ACC112 (cell line): ENCODE results near the gene ULBP1.
"Not testable (repeated sequence)": the region's sequence is repeated elsewhere in the genome, so short reads cannot be mapped to it uniquely, and the experiment has no call there.

Experiments
- H2AFZ ChIP-seq: fragments of 200-600 bp; sonication (generic); one replicate; pipeline ENCODE4 v1.6.0; 2017; ENCODE audit warnings: antibody characterized with exemption, low read length; ENCODE audit not compliant: unreplicated experiment
- H3K27ac ChIP-seq: fragments of 200-600 bp; sonication (generic); 2 replicates; pipeline ENCODE4 v1.5.1; 2014; ENCODE audit warnings: low read depth, mild to moderate bottlenecking, antibody characterized with exemption, low read length, moderate library complexity
- H3K27me3 ChIP-seq: fragments of 200-600 bp; sonication (generic); 2 replicates; pipeline ENCODE4 v1.6.1; 2014; ENCODE audit warnings: mild to moderate bottlenecking, antibody characterized with exemption, low read length, moderate library complexity, mixed read lengths; ENCODE audit not compliant: insufficient read depth
- H3K36me3 ChIP-seq: fragments of 200-600 bp; sonication (generic); 2 replicates; pipeline ENCODE4 v1.6.1; 2016; ENCODE audit warnings: mild to moderate bottlenecking, antibody characterized with exemption, low read length, moderate library complexity, mixed read lengths; ENCODE audit not compliant: insufficient read depth
- H3K4me1 ChIP-seq: fragments of 200-600 bp; sonication (generic); one replicate; pipeline ENCODE4 v1.6.1; 2016; ENCODE audit warnings: low read length, mixed read lengths; ENCODE audit not compliant: insufficient read depth, unreplicated experiment, control insufficient read depth
- H3K4me3 ChIP-seq: fragments of 200-600 bp; sonication (generic); 2 replicates; pipeline ENCODE4 v1.5.1; 2014; ENCODE audit warnings: mild to moderate bottlenecking, low read depth, low read length
- H3K79me2 ChIP-seq: fragments of 200-600 bp; sonication (generic); one replicate; pipeline ENCODE4 v1.6.0; 2016; ENCODE audit warnings: low read length; ENCODE audit not compliant: control insufficient read depth, unreplicated experiment, insufficient read depth

Gene ULBP1

DNA sequence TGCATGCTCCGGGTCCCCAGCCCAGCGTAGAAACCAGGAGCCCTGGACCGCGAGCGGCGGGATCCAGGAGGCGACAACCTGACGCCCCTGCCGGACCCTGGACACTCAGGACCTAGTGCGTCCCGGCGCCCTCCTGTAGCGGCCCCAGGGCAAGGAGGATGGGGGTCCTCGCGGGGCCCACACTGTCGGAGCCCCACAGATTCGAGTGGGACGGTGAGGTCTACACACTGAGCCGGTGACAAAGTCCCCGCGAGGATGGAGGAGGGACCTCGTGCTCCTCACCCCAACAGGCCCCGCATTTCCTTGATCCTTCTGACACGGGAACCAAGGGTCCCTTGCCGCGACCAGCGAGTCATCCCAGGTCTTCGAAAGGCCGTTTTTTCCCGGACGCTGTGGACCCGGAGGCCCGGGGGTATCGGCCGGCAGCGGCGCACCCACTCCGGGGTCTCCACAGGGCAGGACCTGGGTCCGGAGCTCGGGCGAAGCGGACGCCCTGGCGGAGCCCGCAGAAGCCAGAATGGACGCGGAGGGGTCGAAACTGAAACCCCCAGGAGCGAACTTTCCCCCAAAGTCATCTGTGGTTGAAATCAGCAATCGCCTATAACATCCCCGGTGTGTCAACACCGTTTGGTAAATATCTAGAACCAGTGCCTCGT lies 9.3 kb upstream of the ULBP1 start:
- H3K4me3 ChIP-seq = peak overlapping the region; percentile 54
- H3K4me1 ChIP-seq, H2AFZ ChIP-seq, H3K79me2 ChIP-seq, H3K36me3 ChIP-seq, H3K27ac ChIP-seq: not testable (repeated sequence)
- peaks cover 60% of the 10 kb centered on the region for H3K27me3 ChIP-seq

GRCh38 chr6:149954984-149955653 lies 8.6 kb upstream of the ULBP1 start:
- H2AFZ ChIP-seq, H3K79me2 ChIP-seq, H3K27ac ChIP-seq, H3K4me1 ChIP-seq, H3K36me3 ChIP-seq: not testable (repeated sequence)
- peaks cover 60% of the 10 kb centered on the region for H3K27me3 ChIP-seq
- H3K4me3 ChIP-seq = 0 out of 2 replicates have a peak overlapping the region, but pooled peaks have one; percentile 12

DNA sequence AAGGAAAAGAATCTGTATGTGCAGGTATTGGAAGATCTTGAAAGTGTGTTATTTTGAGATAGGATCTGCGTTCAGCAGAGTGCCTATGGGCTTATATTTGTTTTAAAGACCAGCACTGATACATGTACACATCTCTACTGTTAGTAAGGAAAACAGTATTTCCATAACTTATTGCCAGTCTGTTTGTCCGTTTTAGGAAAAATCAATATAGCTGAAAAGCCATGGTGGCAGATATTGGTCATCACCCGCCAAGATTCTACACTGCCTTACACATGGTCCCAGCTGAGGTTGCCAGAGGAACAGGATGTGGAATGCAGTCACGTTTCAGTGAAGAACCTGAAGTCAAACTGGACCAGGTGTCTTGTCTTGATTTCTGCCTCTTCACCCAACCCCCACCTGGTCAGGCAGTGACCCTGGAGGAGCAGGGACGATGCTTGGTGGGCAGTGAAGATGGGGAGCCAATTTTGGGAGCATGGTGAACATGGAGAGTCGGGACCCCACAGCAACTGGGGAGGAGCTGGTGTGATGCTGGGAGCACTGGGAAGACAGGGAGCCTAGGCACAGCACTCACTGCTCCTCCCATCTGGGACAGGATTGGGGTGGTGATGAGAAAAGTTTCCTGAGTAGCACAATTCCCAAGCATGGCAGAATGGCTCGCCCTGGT lies 8.0 kb upstream of the ULBP1 start:
- not testable (repeated sequence) for H3K4me1 ChIP-seq, H3K27ac ChIP-seq, H3K79me2 ChIP-seq, H3K36me3 ChIP-seq, H3K4me3 ChIP-seq, H2AFZ ChIP-seq
- peaks cover 56% of the 10 kb centered on the region for H3K27me3 ChIP-seq

DNA sequence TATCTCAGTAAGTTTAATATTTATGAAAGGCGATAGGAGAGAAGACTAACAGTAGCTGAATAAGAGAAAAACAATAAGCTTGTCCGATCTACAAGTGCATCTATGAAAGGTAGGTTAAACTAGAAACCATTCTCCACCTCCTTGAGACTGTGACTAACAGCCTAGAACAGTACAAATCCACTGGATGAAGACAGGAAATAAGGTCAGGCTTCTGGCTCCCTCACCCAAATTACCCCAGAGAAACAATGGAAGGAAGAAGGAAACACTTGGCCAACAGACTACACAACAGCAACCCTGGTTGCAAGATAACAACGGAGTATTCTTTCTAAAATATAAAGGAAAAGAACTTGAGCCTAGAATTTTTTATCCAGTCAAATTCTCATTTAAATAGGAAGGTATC lies 5.6 kb upstream of the ULBP1 start:
- not testable (repeated sequence) for H3K36me3 ChIP-seq, H2AFZ ChIP-seq, H3K4me1 ChIP-seq, H3K27ac ChIP-seq, H3K79me2 ChIP-seq, H3K4me3 ChIP-seq
- H3K27me3 ChIP-seq = peaks cover 33% of the 10 kb centered on the region

DNA sequence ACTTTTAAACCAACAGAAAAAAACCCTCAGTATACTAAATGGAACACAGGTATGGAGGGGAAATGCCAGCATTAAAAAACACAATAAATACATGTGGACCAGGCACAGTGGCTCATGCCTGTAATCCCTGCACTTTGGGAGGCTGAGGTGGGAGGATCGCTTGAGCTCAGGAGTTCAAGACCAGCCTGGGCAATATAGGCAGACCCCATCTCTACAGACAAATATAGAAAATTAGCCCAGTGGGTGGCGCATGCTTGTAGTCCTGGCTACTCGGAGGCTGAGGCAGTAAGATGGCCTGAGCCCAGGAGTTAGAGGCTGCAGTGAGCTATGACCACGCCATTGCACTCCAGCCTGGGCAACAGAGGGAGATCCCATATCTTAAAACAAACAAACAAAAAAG lies 3.9 kb upstream of the ULBP1 start:
- H2AFZ ChIP-seq = not testable (repeated sequence)

GRCh38 chr6:149960488-149960887 lies 3.3 kb upstream of the ULBP1 start:
- Histone ChIP-seq H3K36me3 (no peaks in the 10 kb centered on the region), H3K79me2 (no peaks in the 10 kb centered on the region), H3K4me1 (peaks cover 8% of the 10 kb centered on the region), H3K4me3 (no peak overlapping the region), H2AFZ (no peak overlapping the region), H3K27ac (no peak overlapping the region), H3K27me3 (peaks cover 38% of the 10 kb centered on the region)

More for the DNA sequence above, 3.9 kb upstream of the ULBP1 start:
- H3K4me3 ChIP-seq, H3K79me2 ChIP-seq, H3K36me3 ChIP-seq, H3K4me1 ChIP-seq, H3K27ac ChIP-seq: not testable (repeated sequence)
- peaks cover 37% of the 10 kb centered on the region for H3K27me3 ChIP-seq

DNA sequence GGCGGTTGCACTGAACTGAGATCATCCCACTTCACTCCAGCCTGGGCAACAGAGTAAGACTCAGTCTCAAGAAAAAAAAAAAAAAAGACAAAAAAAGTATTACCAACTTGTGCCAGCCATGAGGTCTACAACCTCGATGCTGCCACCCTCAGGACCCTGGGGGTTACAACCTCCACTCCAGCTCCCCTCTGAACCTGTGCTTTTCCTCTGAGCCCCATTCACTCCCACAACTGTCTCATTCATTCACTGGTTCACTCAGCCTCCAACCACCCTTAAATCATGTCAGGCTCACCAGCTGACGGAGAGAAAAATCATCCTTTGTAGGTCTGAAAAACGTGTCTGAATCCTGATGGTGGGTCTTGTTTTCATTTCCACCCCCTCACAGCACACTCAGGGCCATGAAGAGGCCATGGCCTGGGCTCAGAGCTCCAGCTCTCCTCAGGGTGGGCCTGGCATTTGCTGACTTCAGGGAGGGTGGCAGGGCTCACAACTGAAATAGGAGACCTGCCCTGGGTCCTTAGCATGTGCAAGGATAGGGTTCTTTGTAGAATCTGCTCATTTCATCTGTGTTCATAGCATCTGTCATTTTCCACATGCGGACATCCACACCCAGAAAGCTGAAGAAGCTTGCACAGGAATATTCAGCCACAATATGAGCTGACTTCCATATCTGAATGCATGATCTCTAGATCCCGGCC lies 1.9 kb upstream of the ULBP1 start:
- Histone ChIP-seq H3K79me2 (no peaks in the 10 kb centered on the region), H3K27me3 (peaks cover 39% of the 10 kb centered on the region), H3K4me3 (no peak overlapping the region), H2AFZ (no peak overlapping the region), H3K36me3 (no peaks in the 10 kb centered on the region), H3K27ac (no peak overlapping the region), H3K4me1 (peaks cover 8% of the 10 kb centered on the region)

- H3K4me1 ChIP-seq = peaks cover 8% of the 10 kb centered on the region
- peak overlapping the region; percentile 92 for H2AFZ ChIP-seq
- no peaks in the 10 kb centered on the region for H3K36me3 ChIP-seq
- H3K27ac ChIP-seq = no peak overlapping the region
- H3K27me3 ChIP-seq = peaks cover 38% of the 10 kb centered on the region
- no peak overlapping the region; the same call in 1 of the 2 replicates for H3K4me3 ChIP-seq
- no peaks in the 10 kb centered on the region for H3K79me2 ChIP-seq
These were observed 1.1 kb upstream of the ULBP1 start for GRCh38 chr6:149962461-149963211.

DNA sequence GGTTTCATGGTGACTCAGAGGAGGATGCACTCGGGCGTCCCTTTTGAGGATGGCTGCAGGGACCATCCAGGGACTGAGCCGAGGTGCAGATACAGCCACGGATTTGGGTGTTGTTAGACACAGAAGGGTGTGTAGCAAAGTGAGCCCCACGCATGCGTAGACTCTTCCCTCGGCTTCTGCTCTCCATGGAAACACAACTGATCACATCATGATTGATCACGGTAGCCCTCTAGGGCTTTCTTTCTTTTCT lies 606 bp upstream of the ULBP1 start:
- H3K4me1 ChIP-seq = peaks cover 8% of the 10 kb centered on the region
- peaks cover 38% of the 10 kb centered on the region for H3K27me3 ChIP-seq
- H3K79me2 ChIP-seq = no peaks in the 10 kb centered on the region
- H3K27ac ChIP-seq = no peak overlapping the region
- peak overlapping the region; percentile 92 for H2AFZ ChIP-seq
- H3K36me3 ChIP-seq = no peaks in the 10 kb centered on the region
- H3K4me3 ChIP-seq = peak overlapping the region; percentile 80

GRCh38 chr6:149964308-149965193 lies 808 bp downstream of the ULBP1 start:
- Histone ChIP-seq H3K27me3 (peaks cover 36% of the 10 kb centered on the region), H2AFZ (no peak overlapping the region), H3K4me1 (peaks cover 8% of the 10 kb centered on the region), H3K79me2 (no peaks in the 10 kb centered on the region), H3K27ac (no peak overlapping the region), H3K4me3 (peak overlapping the region; percentile 80), H3K36me3 (no peaks in the 10 kb centered on the region)
